ENCODE data around the gene PHKG2.

Gene PHKG2

GRCh38 chr16:30778549-30779244, 30.5 kb downstream of the PHKG2 start:
- H3K27ac ChIP-seq = peak overlapping the region; percentile 84
- H3K9ac ChIP-seq = no peak overlapping the region

GRCh38 chr16:30779596-30779995, 31.4 kb downstream of the PHKG2 start:
- H3K4me3 ChIP-seq (ENCODE audit: low read depth, low read length) = no peak overlapping the region
- peak overlapping the region; percentile 1 for H3K27ac ChIP-seq
- no peaks in the 10 kb centered on the region for H3K27me3 ChIP-seq (ENCODE audit: control insufficient read depth, insufficient read depth, low read length)
- H3K4me1 ChIP-seq = peaks cover 31% of the 10 kb centered on the region
- no peaks in the 10 kb centered on the region for H3K9me3 ChIP-seq (ENCODE audit: control insufficient read depth, low read length)
- no peak overlapping the region for H2AFZ ChIP-seq
- H3K9ac ChIP-seq = no peak overlapping the region
- no peaks in the 10 kb centered on the region for H3K79me2 ChIP-seq
- no peaks in the 10 kb centered on the region for H3K36me3 ChIP-seq (ENCODE audit: control insufficient read depth, insufficient read depth, low read length)
- no peak for TF ChIP-seq CTCF (IDR thresholded peaks at IDR 0.05)
- H3K4me2 ChIP-seq (ENCODE audit: low read length) = no peak overlapping the region

More at GRCh38 chr16:30778549-30779244, 30.5 kb downstream of the PHKG2 start:
- H3K4me2 ChIP-seq (ENCODE audit: low read length) = no peak overlapping the region
- H2AFZ ChIP-seq = no peak overlapping the region
- no peaks in the 10 kb centered on the region for H3K27me3 ChIP-seq (ENCODE audit: control insufficient read depth, insufficient read depth, low read length)
- H3K79me2 ChIP-seq = no peaks in the 10 kb centered on the region
- no peak overlapping the region for H3K4me3 ChIP-seq (ENCODE audit: low read depth, low read length)
- H3K4me1 ChIP-seq = peaks cover 31% of the 10 kb centered on the region
- H3K9me3 ChIP-seq (ENCODE audit: control insufficient read depth, low read length) = no peaks in the 10 kb centered on the region
- H3K36me3 ChIP-seq (ENCODE audit: control insufficient read depth, insufficient read depth, low read length) = no peaks in the 10 kb centered on the region
- TF ChIP-seq CTCF (IDR thresholded peaks at IDR 0.05) = no peak

GRCh38 chr16:30780021-30780420, 31.8 kb downstream of the PHKG2 start:
- Histone ChIP-seq H3K79me2 (peaks cover 2% of the 10 kb centered on the region), H3K4me2 (ENCODE audit: low read length) (no peak overlapping the region), H3K4me1 (peaks cover 27% of the 10 kb centered on the region), H3K27ac (peak overlapping the region; percentile 1), H3K4me3 (ENCODE audit: low read depth, low read length) (no peak overlapping the region), H2AFZ (no peak overlapping the region), H3K36me3 (ENCODE audit: control insufficient read depth, insufficient read depth, low read length) (no peaks in the 10 kb centered on the region), H3K9me3 (ENCODE audit: control insufficient read depth, low read length) (no peaks in the 10 kb centered on the region), H3K9ac (no peak overlapping the region), H3K27me3 (ENCODE audit: control insufficient read depth, insufficient read depth, low read length) (no peaks in the 10 kb centered on the region)
- no peak for TF ChIP-seq CTCF (IDR thresholded peaks at IDR 0.05)

GRCh38 chr16:30780549-30780948, 32.3 kb downstream of the PHKG2 start:
- Histone ChIP-seq H3K4me2 (ENCODE audit: low read length) (no peak overlapping the region), H3K79me2 (peaks cover 2% of the 10 kb centered on the region), H3K9ac (no peak overlapping the region), H3K4me1 (peaks cover 28% of the 10 kb centered on the region), H3K36me3 (ENCODE audit: control insufficient read depth, insufficient read depth, low read length) (no peaks in the 10 kb centered on the region), H3K9me3 (ENCODE audit: control insufficient read depth, low read length) (no peaks in the 10 kb centered on the region), H3K27me3 (ENCODE audit: control insufficient read depth, insufficient read depth, low read length) (no peaks in the 10 kb centered on the region), H3K4me3 (ENCODE audit: low read depth, low read length) (no peak overlapping the region), H3K27ac (peak overlapping the region; percentile 1), H2AFZ (no peak overlapping the region)
- TF ChIP-seq CTCF (IDR thresholded peaks at IDR 0.05) = no peak
